GM23338 (cell line): ENCODE results near the gene PDE4B. TPM values are rescaled to one million over a fixed set of nuclear protein-coding genes. Genes with fewer than 3 reads are reported as not detected.

ENCODE experiments used
- ATAC-seq: fragments of 200-7000 bp; cut with Tn5 transposase; 3 replicates; pipeline ENCODE4 v1.9.1; 2020
- DNase-seq: peaks from one replicate; pipeline ENCODE4 v3.0.0-alpha.2; 2015; ENCODE audit warnings: low spot score
- H2AFZ ChIP-seq: fragments of 200-600 bp; sonication (generic); 2 replicates; pipeline ENCODE4 v1.8.0; 2016; ENCODE audit warnings: antibody characterized with exemption, mild to moderate bottlenecking, moderate library complexity
- H3F3A ChIP-seq: fragments of 200-600 bp; sonication (generic); replicated peaks from 2 replicates; pipeline ENCODE4 v1.8.0; 2017; ENCODE audit warnings: antibody characterized with exemption, mixed run types, low read depth
- H3K27ac ChIP-seq: fragments of 200-600 bp; sonication (generic); 2 replicates; pipeline ENCODE4 v1.6.1; 2016; ENCODE audit warnings: low read depth
- H3K27me3 ChIP-seq: fragments of 200-600 bp; sonication (generic); 2 replicates; pipeline ENCODE4 v1.8.0; 2016; ENCODE audit warnings: mild to moderate bottlenecking, mixed run types, moderate library complexity; ENCODE audit not compliant: insufficient read depth
- H3K36me3 ChIP-seq: fragments of 200-600 bp; sonication (generic); 2 replicates; pipeline ENCODE4 v1.8.0; 2016; ENCODE audit warnings: mild to moderate bottlenecking; ENCODE audit not compliant: insufficient read depth
- H3K4me1 ChIP-seq: fragments of 200-600 bp; sonication (generic); 2 replicates; pipeline ENCODE4 v1.8.0; 2016; ENCODE audit warnings: mild to moderate bottlenecking, moderate library complexity; ENCODE audit not compliant: insufficient read depth
- H3K4me2 ChIP-seq: fragments of 200-600 bp; sonication (generic); 2 replicates; pipeline ENCODE4 v1.7.1; 2017; ENCODE audit warnings: mixed run types
- H3K4me3 ChIP-seq: fragments of 200-600 bp; sonication (generic); 2 replicates; pipeline ENCODE4 v1.6.1; 2016; ENCODE audit warnings: mixed run types
- H3K79me2 ChIP-seq: fragments of 200-600 bp; sonication (generic); replicated peaks from 2 replicates; pipeline ENCODE4 v1.8.0; 2017; ENCODE audit warnings: mild to moderate bottlenecking; ENCODE audit not compliant: insufficient read depth
- H3K9me2 ChIP-seq: fragments of 200-600 bp; sonication (generic); 2 replicates; pipeline ENCODE4 v1.8.0; 2017; ENCODE audit not compliant: insufficient read depth
- H4K20me1 ChIP-seq: fragments of 200-600 bp; sonication (generic); replicated peaks from 2 replicates; pipeline ENCODE4 v1.8.0; 2017; ENCODE audit warnings: mild to moderate bottlenecking; ENCODE audit not compliant: insufficient read depth
- H3K27ac Mint-ChIP-seq: 2 replicates; pipeline ENCODE4 v1.8.0; 2020; ENCODE audit warnings: inconsistent platforms, mild to moderate bottlenecking, moderate library complexity, mixed read lengths
- H3K27me3 Mint-ChIP-seq: 3 replicates; pipeline ENCODE4 v1.8.0; 2022; ENCODE audit warnings: low read depth, mild to moderate bottlenecking, moderate library complexity, mixed read lengths, inconsistent platforms; ENCODE audit not compliant: insufficient read depth, poor library complexity
- H3K36me3 Mint-ChIP-seq: 3 replicates; pipeline ENCODE4 v1.8.0; 2021; ENCODE audit warnings: low read depth, mild to moderate bottlenecking, inconsistent platforms, moderate library complexity, mixed read lengths
- H3K4me1 Mint-ChIP-seq: 3 replicates; pipeline ENCODE4 v1.8.0; 2020; ENCODE audit warnings: mild to moderate bottlenecking, inconsistent platforms, mixed read lengths
- H3K4me3 Mint-ChIP-seq: 3 replicates; pipeline ENCODE4 v1.8.0; 2021; ENCODE audit warnings: moderate library complexity, mild to moderate bottlenecking, inconsistent platforms, mixed read lengths
- H3K9me3 Mint-ChIP-seq: 3 replicates; pipeline ENCODE4 v1.8.0; 2020; ENCODE audit warnings: moderate library complexity, mild to moderate bottlenecking, inconsistent platforms, mixed read lengths
- CREB1 ChIP-seq: fragments of 250-450 bp; sonication (Bioruptor Pico); IDR thresholded peaks from 2 replicates; pipeline ENCODE4 v1.5.0; 2020; ENCODE audit warnings: low read depth, mild to moderate bottlenecking, moderate library complexity
- EZH2 ChIP-seq: fragments of 200-600 bp; sonication (generic); IDR thresholded peaks from one replicate; pipeline ENCODE4 v1.8.0; 2017; ENCODE audit warnings: antibody characterized with exemption, mild to moderate bottlenecking, low read depth; ENCODE audit not compliant: unreplicated experiment
- EZH2phosphoT487 ChIP-seq: fragments of 200-600 bp; sonication (generic); IDR thresholded peaks from one replicate; pipeline ENCODE4 v1.8.1; 2018; ENCODE audit warnings: antibody characterized with exemption; ENCODE audit not compliant: unreplicated experiment
- JUNB ChIP-seq: IDR thresholded peaks from one replicate; pipeline ENCODE4 v1.6.1; 2016; ENCODE audit warnings: antibody characterized with exemption; ENCODE audit not compliant: unreplicated experiment
- POLR2AphosphoS5 ChIP-seq: IDR thresholded peaks from 2 replicates; pipeline ENCODE4 v1.6.1; 2016; ENCODE audit warnings: antibody characterized with exemption, low read depth
- REST ChIP-seq: IDR thresholded peaks from one replicate; pipeline ENCODE4 v1.6.1; 2018; ENCODE audit warnings: antibody characterized with exemption; ENCODE audit not compliant: unreplicated experiment
- ZNF114 ChIP-seq: fragments of 250-450 bp; sonication (Bioruptor Pico); IDR thresholded peaks from 2 replicates; pipeline ENCODE4 v1.5.0; 2020; ENCODE audit warnings: mild to moderate bottlenecking, moderate library complexity
- ZNF331 ChIP-seq: fragments of 250-450 bp; sonication (Bioruptor Pico); IDR thresholded peaks from 2 replicates; pipeline ENCODE4 v1.5.0; 2020; ENCODE audit warnings: low read depth, mild to moderate bottlenecking, moderate library complexity
- polyA plus RNA-seq: library from polyadenylated mRNA; unstranded; fragments of >200 nt; fragmentation: Nextera tagmentation; extraction: Ambion mirVana; gene quantifications from 2 replicates; pipeline ENCODE4 v1.2.1, GENCODE V29; 2016
- total RNA-seq: library from RNA; depleted of rRNA; stranded (reverse); fragments of >200 nt; shearing (Covaris generic); gene quantifications from 2 replicates; pipeline ENCODE4 v1.2.3, GENCODE V29; 2014
- TF ChIP-seq, protein P1 (sequence below): fragments of 250-450 bp; sonication (Bioruptor Pico); IDR thresholded peaks from 2 replicates; pipeline ENCODE4 v1.5.0; 2020; ENCODE audit warnings: mild to moderate bottlenecking, moderate library complexity
- TF ChIP-seq, protein P2 (sequence below), 2 experiments: fragments of 200-600 bp in 1 of 2; sonication (generic) in 1 of 2; conservative IDR thresholded peaks; 2 replicates each; pipeline versions ENCODE4 v1.5.1 to v1.6.1; 2016 to 2017; ENCODE audit warnings: antibody characterized with exemption in 2 of 2, low read depth in 2 of 2, mild to moderate bottlenecking in 2 of 2, moderate library complexity in 1 of 2

PDE4B gene
- total and polyA plus RNA-seq, 2 experiments from 2014 or later: 14.0 to 25.6 TPM

DNA sequence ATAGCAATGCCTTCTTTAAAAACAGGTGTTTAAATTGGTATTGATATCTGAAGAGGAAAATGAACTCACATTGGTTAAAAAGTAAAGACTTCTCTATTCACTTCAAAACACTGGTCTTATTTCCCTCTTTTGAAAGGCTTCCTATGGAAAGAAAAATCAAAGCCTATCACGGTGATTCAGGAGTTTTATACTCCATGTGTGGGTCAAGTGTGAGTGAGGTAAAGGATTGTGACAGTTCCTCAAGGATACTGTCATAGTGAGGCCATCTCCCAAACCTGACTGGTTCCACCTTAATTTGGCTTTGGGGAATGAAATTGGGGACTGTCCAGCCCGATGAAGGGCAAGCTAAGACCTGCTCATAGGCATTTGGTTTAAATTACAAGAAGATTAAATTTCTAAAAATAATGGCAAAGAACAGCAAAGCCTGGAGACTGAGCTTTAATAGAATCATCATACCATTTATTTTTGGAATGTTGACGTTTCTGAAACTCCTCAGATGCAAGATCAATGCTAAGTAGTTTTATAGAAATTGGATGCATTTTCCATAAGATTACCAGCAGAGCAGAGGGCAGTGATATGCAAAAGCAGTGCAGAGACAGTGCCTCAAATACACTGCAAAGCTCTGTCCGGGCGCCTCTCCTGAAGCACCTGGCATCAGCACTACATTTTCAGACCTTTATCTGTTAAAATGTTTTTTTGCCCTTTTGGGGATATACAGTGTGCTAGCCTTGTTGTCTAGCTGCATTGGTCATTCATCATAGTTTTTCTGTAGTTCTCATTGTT is 439.2 kb downstream of the PDE4B start (continued):
- TF ChIP-seq, protein P1, sequence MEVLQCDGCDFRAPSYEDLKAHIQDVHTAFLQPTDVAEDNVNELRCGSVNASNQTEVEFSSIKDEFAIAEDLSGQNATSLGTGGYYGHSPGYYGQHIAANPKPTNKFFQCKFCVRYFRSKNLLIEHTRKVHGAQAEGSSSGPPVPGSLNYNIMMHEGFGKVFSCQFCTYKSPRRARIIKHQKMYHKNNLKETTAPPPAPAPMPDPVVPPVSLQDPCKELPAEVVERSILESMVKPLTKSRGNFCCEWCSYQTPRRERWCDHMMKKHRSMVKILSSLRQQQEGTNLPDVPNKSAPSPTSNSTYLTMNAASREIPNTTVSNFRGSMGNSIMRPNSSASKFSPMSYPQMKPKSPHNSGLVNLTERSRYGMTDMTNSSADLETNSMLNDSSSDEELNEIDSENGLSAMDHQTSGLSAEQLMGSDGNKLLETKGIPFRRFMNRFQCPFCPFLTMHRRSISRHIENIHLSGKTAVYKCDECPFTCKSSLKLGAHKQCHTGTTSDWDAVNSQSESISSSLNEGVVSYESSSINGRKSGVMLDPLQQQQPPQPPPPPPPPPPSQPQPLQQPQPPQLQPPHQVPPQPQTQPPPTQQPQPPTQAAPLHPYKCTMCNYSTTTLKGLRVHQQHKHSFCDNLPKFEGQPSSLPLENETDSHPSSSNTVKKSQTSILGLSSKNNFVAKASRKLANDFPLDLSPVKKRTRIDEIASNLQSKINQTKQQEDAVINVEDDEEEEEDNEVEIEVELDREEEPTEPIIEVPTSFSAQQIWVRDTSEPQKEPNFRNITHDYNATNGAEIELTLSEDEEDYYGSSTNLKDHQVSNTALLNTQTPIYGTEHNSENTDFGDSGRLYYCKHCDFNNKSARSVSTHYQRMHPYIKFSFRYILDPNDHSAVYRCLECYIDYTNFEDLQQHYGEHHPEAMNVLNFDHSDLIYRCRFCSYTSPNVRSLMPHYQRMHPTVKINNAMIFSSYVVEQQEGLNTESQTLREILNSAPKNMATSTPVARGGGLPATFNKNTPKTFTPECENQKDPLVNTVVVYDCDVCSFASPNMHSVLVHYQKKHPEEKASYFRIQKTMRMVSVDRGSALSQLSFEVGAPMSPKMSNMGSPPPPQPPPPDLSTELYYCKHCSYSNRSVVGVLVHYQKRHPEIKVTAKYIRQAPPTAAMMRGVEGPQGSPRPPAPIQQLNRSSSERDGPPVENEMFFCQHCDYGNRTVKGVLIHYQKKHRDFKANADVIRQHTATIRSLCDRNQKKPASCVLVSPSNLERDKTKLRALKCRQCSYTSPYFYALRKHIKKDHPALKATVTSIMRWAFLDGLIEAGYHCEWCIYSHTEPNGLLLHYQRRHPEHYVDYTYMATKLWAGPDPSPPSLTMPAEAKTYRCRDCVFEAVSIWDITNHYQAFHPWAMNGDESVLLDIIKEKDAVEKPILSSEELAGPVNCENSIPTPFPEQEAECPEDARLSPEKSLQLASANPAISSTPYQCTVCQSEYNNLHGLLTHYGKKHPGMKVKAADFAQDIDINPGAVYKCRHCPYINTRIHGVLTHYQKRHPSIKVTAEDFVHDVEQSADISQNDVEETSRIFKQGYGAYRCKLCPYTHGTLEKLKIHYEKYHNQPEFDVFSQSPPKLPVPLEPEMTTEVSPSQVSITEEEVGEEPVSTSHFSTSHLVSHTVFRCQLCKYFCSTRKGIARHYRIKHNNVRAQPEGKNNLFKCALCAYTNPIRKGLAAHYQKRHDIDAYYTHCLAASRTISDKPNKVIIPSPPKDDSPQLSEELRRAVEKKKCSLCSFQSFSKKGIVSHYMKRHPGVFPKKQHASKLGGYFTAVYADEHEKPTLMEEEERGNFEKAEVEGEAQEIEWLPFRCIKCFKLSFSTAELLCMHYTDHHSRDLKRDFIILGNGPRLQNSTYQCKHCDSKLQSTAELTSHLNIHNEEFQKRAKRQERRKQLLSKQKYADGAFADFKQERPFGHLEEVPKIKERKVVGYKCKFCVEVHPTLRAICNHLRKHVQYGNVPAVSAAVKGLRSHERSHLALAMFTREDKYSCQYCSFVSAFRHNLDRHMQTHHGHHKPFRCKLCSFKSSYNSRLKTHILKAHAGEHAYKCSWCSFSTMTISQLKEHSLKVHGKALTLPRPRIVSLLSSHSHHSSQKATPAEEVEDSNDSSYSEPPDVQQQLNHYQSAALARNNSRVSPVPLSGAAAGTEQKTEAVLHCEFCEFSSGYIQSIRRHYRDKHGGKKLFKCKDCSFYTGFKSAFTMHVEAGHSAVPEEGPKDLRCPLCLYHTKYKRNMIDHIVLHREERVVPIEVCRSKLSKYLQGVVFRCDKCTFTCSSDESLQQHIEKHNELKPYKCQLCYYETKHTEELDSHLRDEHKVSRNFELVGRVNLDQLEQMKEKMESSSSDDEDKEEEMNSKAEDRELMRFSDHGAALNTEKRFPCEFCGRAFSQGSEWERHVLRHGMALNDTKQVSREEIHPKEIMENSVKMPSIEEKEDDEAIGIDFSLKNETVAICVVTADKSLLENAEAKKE: no peak
- TF ChIP-seq, protein P2, sequence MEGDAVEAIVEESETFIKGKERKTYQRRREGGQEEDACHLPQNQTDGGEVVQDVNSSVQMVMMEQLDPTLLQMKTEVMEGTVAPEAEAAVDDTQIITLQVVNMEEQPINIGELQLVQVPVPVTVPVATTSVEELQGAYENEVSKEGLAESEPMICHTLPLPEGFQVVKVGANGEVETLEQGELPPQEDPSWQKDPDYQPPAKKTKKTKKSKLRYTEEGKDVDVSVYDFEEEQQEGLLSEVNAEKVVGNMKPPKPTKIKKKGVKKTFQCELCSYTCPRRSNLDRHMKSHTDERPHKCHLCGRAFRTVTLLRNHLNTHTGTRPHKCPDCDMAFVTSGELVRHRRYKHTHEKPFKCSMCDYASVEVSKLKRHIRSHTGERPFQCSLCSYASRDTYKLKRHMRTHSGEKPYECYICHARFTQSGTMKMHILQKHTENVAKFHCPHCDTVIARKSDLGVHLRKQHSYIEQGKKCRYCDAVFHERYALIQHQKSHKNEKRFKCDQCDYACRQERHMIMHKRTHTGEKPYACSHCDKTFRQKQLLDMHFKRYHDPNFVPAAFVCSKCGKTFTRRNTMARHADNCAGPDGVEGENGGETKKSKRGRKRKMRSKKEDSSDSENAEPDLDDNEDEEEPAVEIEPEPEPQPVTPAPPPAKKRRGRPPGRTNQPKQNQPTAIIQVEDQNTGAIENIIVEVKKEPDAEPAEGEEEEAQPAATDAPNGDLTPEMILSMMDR (conservative IDR thresholded peaks at IDR 0.05; ENCODE audit: low read depth in 2 of 2): no peak
- TF ChIP-seq EZH2phosphoT487 (no peak), ZNF331 (CRISPR knock-in tag) (no peak), CREB1 (CRISPR knock-in tag) (no peak), EZH2 (no peak)

DNA sequence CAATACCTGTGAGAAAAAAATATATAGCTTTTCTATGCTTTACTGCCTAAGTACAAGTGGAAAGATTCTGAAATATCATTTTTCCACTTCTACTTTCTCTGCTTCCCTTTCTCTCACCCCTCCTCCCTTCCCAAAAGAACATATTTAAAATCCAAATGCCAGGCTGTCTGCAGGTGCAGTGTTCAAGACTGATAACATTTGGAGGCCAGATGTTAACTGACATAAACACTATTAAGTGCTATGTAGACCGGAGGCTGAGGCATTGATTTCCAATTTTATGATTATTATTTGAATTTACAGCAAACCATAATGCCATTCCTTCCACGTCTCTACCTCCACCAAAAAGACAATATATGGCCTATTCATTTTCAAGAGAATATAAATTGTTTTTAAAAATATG is 444.3 kb downstream of the PDE4B start:
- peaks cover under 1% of the 10 kb centered on the region; the same call in 1 of the 3 replicates for H3K4me1 Mint-ChIP-seq
- Histone ChIP-seq H3K9me2 (no peaks in the 10 kb centered on the region), H3K4me2 (no peak overlapping the region), H3K27me3 (no peaks in the 10 kb centered on the region), H2AFZ (no peak overlapping the region), H3K36me3 (no peaks in the 10 kb centered on the region), H3K4me3 (no peak overlapping the region), H3F3A (no peaks in the 10 kb centered on the region), H4K20me1 (no peaks in the 10 kb centered on the region), H3K27ac (no peak overlapping the region), H3K4me1 (no peaks in the 10 kb centered on the region), H3K79me2 (no peaks in the 10 kb centered on the region)
- ATAC-seq (no peak), DNase-seq (no peak)
- no peaks in the 10 kb centered on the region for H3K36me3 Mint-ChIP-seq
- H3K4me3 Mint-ChIP-seq: no peak overlapping the region
- H3K27ac Mint-ChIP-seq: no peak overlapping the region
- H3K27me3 Mint-ChIP-seq: no peaks in the 10 kb centered on the region
- no peaks in the 10 kb centered on the region for H3K9me3 Mint-ChIP-seq
- TF ChIP-seq EZH2phosphoT487 (no peak), ZNF331 (CRISPR knock-in tag) (no peak), ZNF114 (CRISPR knock-in tag) (no peak), POLR2AphosphoS5 (no peak), REST (no peak), JUNB (no peak)
- TF ChIP-seq, protein P2 (conservative IDR thresholded peaks at IDR 0.05; ENCODE audit: low read depth in 2 of 2): no peak
